Mesendoderm (in vitro differentiated cells): Measurements from ENCODE around the gene COMMD10.

ENCODE experiments used
- DNase-seq: peaks from one replicate; pipeline ENCODE4 v3.0.0; 2013
- H2AK5ac ChIP-seq: 2 replicates; pipeline ENCODE4 v1.6.1; 2013; ENCODE audit warnings: low read length, inconsistent platforms
- H2BK120ac ChIP-seq: 2 replicates; pipeline ENCODE4 v1.6.1; 2013; ENCODE audit warnings: low read depth, mild to moderate bottlenecking, low read length, moderate library complexity, mixed read lengths
- H2BK15ac ChIP-seq: replicated peaks from 2 replicates; pipeline ENCODE4 v1.6.1; 2013; ENCODE audit warnings: low read depth, mild to moderate bottlenecking, moderate library complexity
- H2BK5ac ChIP-seq: 2 replicates; pipeline ENCODE4 v1.6.1; 2013; ENCODE audit warnings: low read length, inconsistent platforms
- H3K18ac ChIP-seq: 2 replicates; pipeline ENCODE4 v1.6.1; 2013; ENCODE audit warnings: mild to moderate bottlenecking, low read length, mixed read lengths
- H3K23ac ChIP-seq: one replicate; pipeline ENCODE4 v1.6.1; 2013; ENCODE audit warnings: low read length
- H3K27ac ChIP-seq: 2 replicates; pipeline ENCODE4 v1.5.1; 2013; ENCODE audit warnings: low read depth, mild to moderate bottlenecking, inconsistent platforms, low read length, moderate library complexity
- H3K27me3 ChIP-seq: 2 replicates; pipeline ENCODE4 v1.6.1; 2013; ENCODE audit warnings: low read length, control low read depth, mild to moderate bottlenecking, inconsistent platforms; ENCODE audit not compliant: insufficient read depth, poor library complexity
- H3K36me3 ChIP-seq: 2 replicates; pipeline ENCODE4 v1.6.1; 2013; ENCODE audit warnings: low read length, inconsistent platforms; ENCODE audit not compliant: control insufficient read depth, insufficient read depth
- H3K4ac ChIP-seq: one replicate; pipeline ENCODE4 v1.6.1; 2013; ENCODE audit warnings: low read depth, mild to moderate bottlenecking, low read length, moderate library complexity
- H3K4me1 ChIP-seq: 2 replicates; pipeline ENCODE4 v1.6.1; 2013; ENCODE audit warnings: low read depth, low read length, inconsistent platforms; ENCODE audit not compliant: control insufficient read depth
- H3K4me2 ChIP-seq: 2 replicates; pipeline ENCODE4 v1.6.1; 2013; ENCODE audit warnings: low read length
- H3K4me3 ChIP-seq: 2 replicates; pipeline ENCODE4 v1.5.1; 2013; ENCODE audit warnings: mild to moderate bottlenecking, low read length
- H3K56ac ChIP-seq: one replicate; pipeline ENCODE4 v1.6.1; 2013; ENCODE audit warnings: low read length
- H3K79me1 ChIP-seq: 2 replicates; pipeline ENCODE4 v1.6.1; 2013; ENCODE audit warnings: low read length, inconsistent platforms
- H3K79me2 ChIP-seq: 2 replicates; pipeline ENCODE4 v1.6.1; 2013; ENCODE audit warnings: mild to moderate bottlenecking, low read length; ENCODE audit not compliant: control insufficient read depth, insufficient read depth
- H3K9ac ChIP-seq: 2 replicates; pipeline ENCODE4 v1.6.1; 2013; ENCODE audit warnings: low read length, inconsistent platforms
- H4K5ac ChIP-seq: one replicate; pipeline ENCODE4 v1.6.1; 2013; ENCODE audit warnings: low read length
- H4K8ac ChIP-seq: one replicate; pipeline ENCODE4 v1.6.1; 2013; ENCODE audit warnings: low read depth, mild to moderate bottlenecking, control low read depth, low read length, moderate library complexity
- WGBS: extraction: QIAGEN DNeasy Blood & Tissue Kit; methylation state at CpG from one replicate; pipeline ENCODE4 v1.1.7; 2013; ENCODE audit warnings: low lambda C conversion rate, missing lambda C conversion rate; ENCODE audit not compliant: insufficient coverage; ENCODE audit errors: extremely low coverage; 5-methylcytosine and 5-hydroxymethylcytosine counted together

The COMMD10 gene

DNA sequence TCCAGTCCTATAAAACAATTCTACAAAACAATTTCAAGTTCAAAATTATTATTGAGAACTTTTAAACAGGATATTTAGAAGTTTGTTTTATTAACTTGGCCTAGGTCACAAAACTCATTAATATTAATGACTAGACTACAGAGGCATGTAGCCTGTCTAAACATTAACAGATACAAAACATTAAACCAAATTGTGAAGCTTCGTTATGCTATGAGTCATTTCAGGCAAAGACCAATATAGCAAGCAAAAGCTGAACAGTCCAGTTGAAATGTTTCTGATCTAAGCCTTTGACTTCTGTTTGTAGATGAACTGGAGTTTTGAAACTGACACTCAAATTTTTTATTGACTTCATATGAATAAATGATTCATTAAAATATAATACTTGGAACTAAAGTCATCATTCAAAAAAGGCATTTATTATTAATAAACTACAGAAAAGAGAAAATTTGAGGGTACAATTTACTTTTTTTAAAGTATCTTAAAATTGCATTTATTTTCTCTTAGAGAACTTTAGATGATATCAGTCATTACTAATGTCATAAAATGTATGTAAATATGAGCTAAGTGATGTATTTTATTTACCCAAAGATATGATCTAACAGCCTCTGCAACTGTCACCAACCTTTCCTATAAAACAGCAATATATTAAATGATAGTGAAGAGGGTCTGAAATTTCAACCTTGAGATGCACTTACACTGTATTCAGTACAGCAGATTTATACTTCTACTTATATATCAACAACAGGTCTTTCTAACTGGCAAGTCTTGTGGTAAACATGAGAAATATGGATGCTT, 188.8 kb downstream of the COMMD10 start:
- H2BK15ac ChIP-seq = no peak overlapping the region
- H3K79me2 ChIP-seq = no peaks in the 10 kb centered on the region
- H3K9ac ChIP-seq = no peak overlapping the region
- no peak overlapping the region for H3K23ac ChIP-seq
- H3K4me1 ChIP-seq = no peaks in the 10 kb centered on the region
- H3K56ac ChIP-seq = no peak overlapping the region
- no peak overlapping the region for H2AK5ac ChIP-seq
- H3K79me1 ChIP-seq = no peaks in the 10 kb centered on the region
- no peaks in the 10 kb centered on the region for H3K36me3 ChIP-seq
- no peak overlapping the region for H4K5ac ChIP-seq
- H3K18ac ChIP-seq = no peak overlapping the region
- H4K8ac ChIP-seq = no peak overlapping the region
- H2BK120ac ChIP-seq = no peak overlapping the region
- H3K27ac ChIP-seq = no peak overlapping the region
- H3K4ac ChIP-seq = no peak overlapping the region
- H3K27me3 ChIP-seq = no peaks in the 10 kb centered on the region
- H3K4me2 ChIP-seq = no peak overlapping the region
- H2BK5ac ChIP-seq = no peak overlapping the region
- WGBS = no CpG with 5 or more reads among the region's 1 CpG
- H3K4me3 ChIP-seq = no peak overlapping the region
- DNase-seq = no peak

DNA sequence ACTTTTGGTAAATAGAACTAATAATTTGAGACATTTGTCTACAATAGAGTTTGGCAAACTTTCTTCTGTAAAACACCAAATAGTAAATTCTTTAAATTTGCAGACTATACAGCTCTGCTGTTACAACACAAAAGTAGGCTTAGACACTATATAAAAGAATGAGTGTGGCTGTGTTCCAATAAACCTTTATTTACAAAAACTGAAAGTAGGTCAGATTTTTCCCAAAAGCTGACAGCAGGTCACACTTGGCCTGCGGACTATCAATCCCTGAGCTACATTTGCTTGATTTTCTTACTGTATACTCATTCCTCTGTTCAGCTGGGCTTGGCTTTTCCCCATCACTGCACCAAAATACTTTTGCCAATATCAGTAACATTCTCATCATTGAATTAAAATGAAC, 189.4 kb downstream of the COMMD10 start:
- Histone ChIP-seq H2BK15ac (no peak overlapping the region), H3K27ac (no peak overlapping the region), H3K9ac (no peak overlapping the region), H3K79me1 (no peaks in the 10 kb centered on the region), H3K4ac (no peak overlapping the region), H3K4me3 (no peak overlapping the region), H3K27me3 (no peaks in the 10 kb centered on the region), H2AK5ac (no peak overlapping the region), H3K23ac (no peak overlapping the region), H3K18ac (no peak overlapping the region), H3K4me2 (no peak overlapping the region), H2BK120ac (no peak overlapping the region), H4K8ac (no peak overlapping the region), H3K79me2 (no peaks in the 10 kb centered on the region), H2BK5ac (no peak overlapping the region), H4K5ac (no peak overlapping the region), H3K56ac (no peak overlapping the region), H3K36me3 (no peaks in the 10 kb centered on the region), H3K4me1 (no peaks in the 10 kb centered on the region)
- no peak for DNase-seq
- WGBS = no CpG with 5 or more reads among the region's 1 CpG

DNA sequence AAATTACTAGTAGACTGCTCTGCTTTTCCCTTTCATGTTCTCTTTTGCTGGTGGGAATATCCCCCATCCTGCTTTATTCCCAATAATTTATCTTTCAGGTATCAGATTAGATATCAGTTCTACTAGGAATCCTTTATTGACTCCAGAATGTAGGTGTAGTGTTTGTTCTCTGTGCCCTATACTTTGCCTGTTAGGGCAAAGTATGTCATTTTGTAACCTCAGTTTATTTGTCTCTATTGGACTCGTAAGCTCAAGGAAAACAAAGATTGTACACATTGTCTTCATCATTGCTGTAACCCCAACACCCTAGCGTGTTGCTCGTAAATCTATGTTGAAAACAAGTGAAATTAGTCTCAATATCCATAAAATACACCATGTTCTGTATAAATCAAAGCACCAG, 190.5 kb downstream of the COMMD10 start:
- no peaks in the 10 kb centered on the region for H3K36me3 ChIP-seq
- no peak overlapping the region for H3K9ac ChIP-seq
- no peak overlapping the region for H3K18ac ChIP-seq

DNA sequence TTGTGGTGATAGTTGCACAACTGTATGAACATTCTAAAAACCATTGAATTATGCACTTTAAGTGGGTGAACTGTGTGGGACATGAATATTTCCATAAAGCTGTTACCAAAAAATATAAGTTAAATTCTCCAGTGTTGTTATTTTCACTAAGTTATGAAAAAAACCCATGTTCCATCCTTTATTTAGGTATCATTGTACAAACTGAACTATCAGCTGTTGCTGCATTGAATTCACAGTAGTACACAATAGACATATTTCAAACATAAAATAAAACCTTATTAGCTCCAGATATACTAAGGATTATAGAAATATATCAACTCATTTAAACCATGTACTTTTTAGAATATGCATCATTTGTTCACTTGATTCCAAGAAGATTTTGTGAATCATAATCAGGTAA, 192.1 kb downstream of the COMMD10 start:
- Histone ChIP-seq H3K9ac (no peak overlapping the region), H3K4me3 (no peak overlapping the region), H3K36me3 (no peaks in the 10 kb centered on the region), H3K4ac (no peak overlapping the region), H4K5ac (no peak overlapping the region), H3K27me3 (no peaks in the 10 kb centered on the region), H3K18ac (no peak overlapping the region), H3K56ac (no peak overlapping the region), H3K79me1 (no peaks in the 10 kb centered on the region), H3K23ac (no peak overlapping the region), H4K8ac (no peak overlapping the region), H3K27ac (no peak overlapping the region), H2BK120ac (no peak overlapping the region), H3K4me1 (no peaks in the 10 kb centered on the region), H3K4me2 (no peak overlapping the region), H3K79me2 (no peaks in the 10 kb centered on the region), H2BK15ac (no peak overlapping the region), H2AK5ac (no peak overlapping the region), H2BK5ac (no peak overlapping the region)
- DNase-seq = no peak

More for the DNA sequence above, 190.5 kb downstream of the COMMD10 start:
- H3K4me2 ChIP-seq = no peak overlapping the region
- no peak overlapping the region for H2AK5ac ChIP-seq
- no peak overlapping the region for H4K5ac ChIP-seq
- H3K56ac ChIP-seq = no peak overlapping the region
- no peak overlapping the region for H4K8ac ChIP-seq
- H3K79me1 ChIP-seq = no peaks in the 10 kb centered on the region
- DNase-seq = no peak
- no peak overlapping the region for H2BK120ac ChIP-seq
- no peak overlapping the region for H3K4ac ChIP-seq
- no peak overlapping the region for H2BK5ac ChIP-seq
- no peak overlapping the region for H3K27ac ChIP-seq
- WGBS = no CpG with 5 or more reads among the region's 3 CpGs
- H3K4me3 ChIP-seq = no peak overlapping the region
- H3K23ac ChIP-seq = no peak overlapping the region
- H3K4me1 ChIP-seq = no peaks in the 10 kb centered on the region
- H3K79me2 ChIP-seq = no peaks in the 10 kb centered on the region
- no peaks in the 10 kb centered on the region for H3K27me3 ChIP-seq
- no peak overlapping the region for H2BK15ac ChIP-seq

DNA sequence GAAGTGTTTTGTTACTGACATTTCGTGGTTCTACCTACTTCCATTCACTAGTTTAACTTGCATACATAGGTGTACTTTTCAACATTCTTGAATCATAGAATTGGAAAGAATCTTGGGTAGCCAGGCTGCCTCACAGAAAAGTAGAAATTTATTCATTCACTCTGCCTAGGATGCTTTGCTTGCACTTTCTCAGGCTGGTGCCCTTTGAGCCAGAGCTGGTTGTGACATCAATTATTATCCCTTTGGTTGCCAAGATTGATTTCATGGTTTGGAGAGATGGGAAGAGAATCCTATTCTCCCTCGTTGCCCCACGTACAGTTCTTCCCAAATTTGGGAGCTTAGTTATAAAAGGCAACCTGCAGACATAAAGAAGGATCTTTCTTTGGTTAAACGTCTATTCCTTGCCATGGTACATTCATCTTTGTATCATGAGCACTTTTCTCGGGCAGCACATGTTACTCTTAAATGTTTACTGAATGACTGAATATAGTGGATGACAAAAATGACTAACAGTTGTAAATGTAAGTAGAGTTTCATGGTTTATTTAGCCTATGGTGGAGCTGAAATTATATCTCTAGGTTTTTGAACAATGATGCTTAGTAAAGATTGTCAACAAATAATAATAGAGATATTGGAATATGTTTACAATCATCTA, 195.5 kb downstream of the COMMD10 start:
- Histone ChIP-seq H2BK15ac (no peak overlapping the region), H2BK120ac (no peak overlapping the region), H3K9ac (no peak overlapping the region), H3K4me2 (no peak overlapping the region), H3K23ac (no peak overlapping the region), H3K79me1 (no peaks in the 10 kb centered on the region), H3K18ac (no peak overlapping the region), H3K27ac (no peak overlapping the region), H3K27me3 (no peaks in the 10 kb centered on the region), H3K56ac (no peak overlapping the region), H3K4ac (no peak overlapping the region), H3K4me3 (no peak overlapping the region), H2AK5ac (no peak overlapping the region), H3K36me3 (no peaks in the 10 kb centered on the region), H4K5ac (no peak overlapping the region), H2BK5ac (no peak overlapping the region), H3K4me1 (no peaks in the 10 kb centered on the region), H4K8ac (no peak overlapping the region), H3K79me2 (no peaks in the 10 kb centered on the region)
- WGBS = no CpG with 5 or more reads among the region's 5 CpGs
- DNase-seq = no peak
